ENCODE measurements around the gene TASP1.
"Not testable (repeated sequence)": the region's sequence is repeated elsewhere in the genome, so short reads cannot be mapped to it uniquely, and the experiment has no call there.

Gene TASP1

GRCh38 chr20:13494019-13494418 is 144.7 kb downstream of the TASP1 start:
- DNase-seq (ENCODE audit: low spot score): no peak
- no peak for TF ChIP-seq CTCF (IDR thresholded peaks at IDR 0.05; ENCODE audit: borderline replicate concordance, control extremely low read depth, extremely low read depth, insufficient read depth, missing control alignments)
- in situ Hi-C loops (cut with MboI; ENCODE audit: low sequenced_read_pairs, unreplicated experiment): no loop called here

GRCh38 chr20:13493143-13493542 is 145.6 kb downstream of the TASP1 start:
- in situ Hi-C loops (cut with MboI; ENCODE audit: low sequenced_read_pairs, unreplicated experiment): no loop called here
- no peak for TF ChIP-seq CTCF (IDR thresholded peaks at IDR 0.05; ENCODE audit: borderline replicate concordance, control extremely low read depth, extremely low read depth, insufficient read depth, missing control alignments)
- DNase-seq (ENCODE audit: low spot score): no peak

GRCh38 chr20:13492001-13492481 is 146.7 kb downstream of the TASP1 start:
- in situ Hi-C loops (cut with MboI; ENCODE audit: low sequenced_read_pairs, unreplicated experiment): no loop called here
- no peak for DNase-seq (ENCODE audit: low spot score)
- TF ChIP-seq CTCF (IDR thresholded peaks at IDR 0.05; ENCODE audit: borderline replicate concordance, control extremely low read depth, extremely low read depth, insufficient read depth, missing control alignments): no peak

- in situ Hi-C loops (cut with MboI; ENCODE audit: low sequenced_read_pairs, unreplicated experiment): no loop called here
- no peak for TF ChIP-seq CTCF (IDR thresholded peaks at IDR 0.05; ENCODE audit: borderline replicate concordance, control extremely low read depth, extremely low read depth, insufficient read depth, missing control alignments)
- no peak for DNase-seq (ENCODE audit: low spot score)
Measured at GRCh38 chr20:13487202-13487601, 151.5 kb downstream of the TASP1 start.

- in situ Hi-C loops (cut with MboI; ENCODE audit: low sequenced_read_pairs, unreplicated experiment): no loop called here
- no peak for DNase-seq (ENCODE audit: low spot score)
- TF ChIP-seq CTCF (IDR thresholded peaks at IDR 0.05; ENCODE audit: borderline replicate concordance, control extremely low read depth, extremely low read depth, insufficient read depth, missing control alignments): no peak
Measured at GRCh38 chr20:13486694-13487093, 152.0 kb downstream of the TASP1 start.

- no peak for DNase-seq (ENCODE audit: low spot score)
- in situ Hi-C loops (cut with MboI; ENCODE audit: low sequenced_read_pairs, unreplicated experiment): no loop called here
- TF ChIP-seq CTCF (IDR thresholded peaks at IDR 0.05; ENCODE audit: borderline replicate concordance, control extremely low read depth, extremely low read depth, insufficient read depth, missing control alignments): no peak
Measured at GRCh38 chr20:13485576-13485975, 153.2 kb downstream of the TASP1 start.

- in situ Hi-C loops (cut with MboI; ENCODE audit: low sequenced_read_pairs, unreplicated experiment); DNase-seq (ENCODE audit: low spot score): not testable (repeated sequence)
Measured at GRCh38 chr20:13485019-13485418, 153.7 kb downstream of the TASP1 start.

GRCh38 chr20:13483472-13483871 is 155.3 kb downstream of the TASP1 start:
- in situ Hi-C loops (cut with MboI; ENCODE audit: low sequenced_read_pairs, unreplicated experiment): not testable (repeated sequence)

More at GRCh38 chr20:13483472-13483871, 155.3 kb downstream of the TASP1 start:
- not testable (repeated sequence) for DNase-seq (ENCODE audit: low spot score)

Measured in GM13976 (cell line).